ENCODE measurements around the gene EHD2.

The EHD2 gene

DNA sequence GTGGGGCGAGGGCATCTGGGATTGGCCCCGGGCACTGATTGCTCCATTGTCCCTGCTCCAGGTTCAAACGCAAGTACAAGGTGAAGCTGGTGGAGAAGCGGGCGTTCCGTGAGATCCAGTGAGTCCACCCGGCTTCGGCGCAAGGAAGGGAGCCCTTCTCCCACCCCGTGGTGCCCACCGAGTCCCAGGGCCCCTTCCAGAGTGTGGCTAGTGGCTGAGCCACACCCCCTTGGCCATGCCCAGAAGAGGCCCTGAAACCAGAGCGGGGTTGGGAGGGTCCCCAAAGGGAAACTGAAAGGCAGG, 43.4 kb downstream of the EHD2 start:
- TF ChIP-seq, protein P1, sequence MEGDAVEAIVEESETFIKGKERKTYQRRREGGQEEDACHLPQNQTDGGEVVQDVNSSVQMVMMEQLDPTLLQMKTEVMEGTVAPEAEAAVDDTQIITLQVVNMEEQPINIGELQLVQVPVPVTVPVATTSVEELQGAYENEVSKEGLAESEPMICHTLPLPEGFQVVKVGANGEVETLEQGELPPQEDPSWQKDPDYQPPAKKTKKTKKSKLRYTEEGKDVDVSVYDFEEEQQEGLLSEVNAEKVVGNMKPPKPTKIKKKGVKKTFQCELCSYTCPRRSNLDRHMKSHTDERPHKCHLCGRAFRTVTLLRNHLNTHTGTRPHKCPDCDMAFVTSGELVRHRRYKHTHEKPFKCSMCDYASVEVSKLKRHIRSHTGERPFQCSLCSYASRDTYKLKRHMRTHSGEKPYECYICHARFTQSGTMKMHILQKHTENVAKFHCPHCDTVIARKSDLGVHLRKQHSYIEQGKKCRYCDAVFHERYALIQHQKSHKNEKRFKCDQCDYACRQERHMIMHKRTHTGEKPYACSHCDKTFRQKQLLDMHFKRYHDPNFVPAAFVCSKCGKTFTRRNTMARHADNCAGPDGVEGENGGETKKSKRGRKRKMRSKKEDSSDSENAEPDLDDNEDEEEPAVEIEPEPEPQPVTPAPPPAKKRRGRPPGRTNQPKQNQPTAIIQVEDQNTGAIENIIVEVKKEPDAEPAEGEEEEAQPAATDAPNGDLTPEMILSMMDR (conservative IDR thresholded peaks at IDR 0.05), result no peak
- H3K27ac ChIP-seq, result no peak overlapping the region

DNA sequence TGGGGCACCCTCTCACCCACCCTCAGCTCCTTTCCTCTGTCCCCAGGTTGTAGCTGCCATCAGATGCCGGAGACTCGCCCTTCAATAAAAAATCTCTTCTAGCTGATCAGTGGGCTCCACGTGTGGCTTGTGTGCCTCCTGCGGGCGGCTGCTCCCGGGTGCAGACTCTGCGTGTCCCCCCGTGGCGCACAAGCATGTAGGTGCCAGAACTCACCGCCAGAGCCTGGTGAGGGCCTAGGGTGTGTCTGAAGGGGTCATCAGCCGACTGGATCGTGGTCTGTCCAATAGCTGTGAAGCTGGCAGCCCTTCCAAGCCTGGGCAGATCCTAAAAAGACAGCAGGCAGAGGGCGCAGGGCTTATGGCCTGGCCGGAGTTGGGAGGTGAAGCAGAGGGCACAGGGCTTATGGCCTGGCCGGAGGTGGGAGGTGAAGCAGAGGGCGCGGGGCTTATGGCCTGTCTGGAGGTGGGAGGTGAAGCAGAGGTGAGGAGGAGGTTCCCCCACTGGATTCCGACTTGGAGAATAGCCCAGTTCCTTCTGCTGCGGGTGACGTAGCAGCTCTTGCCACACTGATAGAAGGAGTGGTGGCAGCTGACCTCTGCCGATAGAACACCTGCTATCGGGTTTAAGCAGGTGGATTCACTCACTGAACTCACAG, 43.9 kb downstream of the EHD2 start:
- TF ChIP-seq, protein P1 (conservative IDR thresholded peaks at IDR 0.05), result no peak
- H3K27ac ChIP-seq, result no peak overlapping the region

DNA sequence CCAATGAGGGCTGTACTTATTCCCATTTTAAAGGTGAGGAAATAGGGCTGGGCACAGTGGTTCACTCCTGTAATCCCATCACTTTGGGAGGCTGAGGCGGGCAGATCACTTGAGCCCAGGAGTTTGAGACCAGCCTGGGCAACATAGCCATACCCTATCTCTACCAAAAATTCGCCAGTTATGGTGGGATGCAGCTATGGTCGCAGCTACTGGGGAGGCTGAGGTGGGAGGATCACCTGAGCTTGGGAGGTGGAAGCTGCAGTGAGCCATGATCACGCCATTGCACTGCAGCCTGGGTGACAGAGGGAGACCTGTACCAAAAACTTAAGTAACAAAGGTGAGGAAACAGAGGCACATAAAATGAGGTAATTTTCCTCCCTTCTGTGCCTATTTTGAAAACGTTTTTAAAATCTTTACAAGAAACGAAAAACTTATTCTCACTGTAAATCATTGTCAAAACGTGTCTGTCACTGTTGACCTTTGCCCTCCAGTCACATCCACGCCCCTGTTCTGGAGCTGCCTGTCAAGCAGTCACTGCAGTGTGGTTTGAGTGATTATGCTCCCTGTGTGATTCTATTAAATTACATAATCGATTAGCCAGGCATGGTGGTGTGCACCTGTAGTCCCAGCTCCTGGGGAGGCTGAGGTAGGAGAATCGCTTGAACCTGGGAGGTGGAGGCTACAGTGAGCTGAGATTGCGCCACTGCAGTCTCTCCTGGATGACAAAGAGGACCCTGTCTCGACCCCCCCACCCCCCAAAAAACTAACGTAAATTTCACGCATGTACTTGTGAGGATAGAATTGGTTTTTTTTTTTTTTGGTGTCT, 44.6 kb downstream of the EHD2 start:
- TF ChIP-seq, protein P1 (conservative IDR thresholded peaks at IDR 0.05), result no peak

DNA sequence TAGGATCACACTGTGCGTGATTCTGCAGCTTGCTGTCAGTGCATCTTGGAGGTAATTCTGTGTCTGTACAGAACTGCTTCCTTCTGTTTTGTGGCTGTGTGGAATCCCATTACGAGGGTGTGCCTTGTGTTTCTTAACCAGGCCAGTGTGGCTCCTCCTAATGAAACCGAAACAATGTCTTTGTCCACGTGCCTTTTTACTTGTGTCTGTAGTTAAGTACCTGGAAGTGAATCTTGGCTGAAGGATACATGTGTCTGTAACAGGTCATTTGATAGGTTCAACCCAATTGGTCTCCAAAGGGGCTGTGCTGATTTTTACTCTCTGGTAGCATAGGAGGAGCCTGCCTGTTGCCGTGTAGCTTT, 45.2 kb downstream of the EHD2 start:
- H3K27ac ChIP-seq, result no peak overlapping the region
- TF ChIP-seq, protein P1 (conservative IDR thresholded peaks at IDR 0.05), result no peak

More for the DNA sequence above, 44.6 kb downstream of the EHD2 start:
- H3K27ac ChIP-seq, result no peak overlapping the region

DNA sequence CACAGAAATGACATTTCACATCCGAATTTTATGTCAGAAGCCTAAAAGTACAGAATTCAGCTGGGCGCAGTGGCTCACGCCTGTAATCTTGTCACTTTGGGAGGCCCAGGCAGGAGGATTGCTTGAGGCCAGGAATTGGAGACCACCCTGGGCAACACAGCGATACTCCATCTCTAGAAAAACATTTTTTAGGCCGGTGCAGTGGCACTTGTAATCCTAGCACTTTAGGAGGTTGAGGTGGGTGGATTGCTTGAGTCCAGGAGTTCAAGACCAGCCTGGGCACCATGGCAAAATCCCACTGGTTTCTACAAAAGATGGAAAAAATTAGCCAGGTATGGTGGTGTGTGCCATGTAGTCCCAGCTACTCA, 47.4 kb downstream of the EHD2 start:
- H3K27ac ChIP-seq, result no peak overlapping the region
- TF ChIP-seq, protein P1 (conservative IDR thresholded peaks at IDR 0.05), result no peak

DNA sequence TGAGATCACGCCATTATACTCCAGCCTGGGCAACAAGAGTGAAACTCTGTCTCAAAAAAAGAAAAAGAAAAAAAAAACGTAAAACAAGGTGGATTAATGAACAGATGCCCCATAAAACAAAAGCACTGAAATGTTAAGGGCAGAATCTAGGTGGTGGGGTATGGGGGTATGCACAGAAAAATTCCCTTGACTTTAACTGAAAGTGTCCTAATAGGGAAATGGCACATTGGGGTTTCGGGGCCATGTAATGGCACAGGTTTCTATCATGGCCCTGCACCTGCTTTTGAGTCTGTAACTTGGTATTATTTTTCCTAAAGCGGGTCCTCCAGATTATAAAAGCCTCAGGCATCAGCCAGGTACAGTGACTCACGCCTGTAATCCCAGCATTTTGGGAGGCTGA, 48.3 kb downstream of the EHD2 start:
- no peak overlapping the region for H3K27ac ChIP-seq
- TF ChIP-seq, protein P1 (conservative IDR thresholded peaks at IDR 0.05), result no peak

DNA sequence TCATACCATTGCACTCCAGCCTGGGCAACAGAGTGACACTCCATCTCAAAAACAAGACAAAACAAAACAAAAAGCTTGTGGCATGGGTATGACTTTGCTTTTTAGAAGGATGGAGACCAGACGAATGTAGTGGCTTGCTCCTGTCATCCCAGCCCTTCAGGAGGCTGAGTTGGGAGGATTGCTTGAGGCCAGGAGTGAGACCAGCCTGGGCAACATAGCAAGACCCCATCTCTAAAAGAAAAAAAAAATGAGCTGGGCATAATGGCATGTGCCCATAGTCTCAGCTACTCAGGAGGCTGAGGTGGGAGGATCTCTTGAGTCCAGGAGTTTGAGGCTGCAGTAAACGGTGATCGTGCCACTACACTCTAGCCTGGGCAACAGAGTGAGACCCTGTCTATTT, 48.9 kb downstream of the EHD2 start:
- TF ChIP-seq, protein P1 (conservative IDR thresholded peaks at IDR 0.05), result no peak
- no peak overlapping the region for H3K27ac ChIP-seq
